Naive thymus-derived CD8-positive, alpha-beta T cell (primary cell): ENCODE data around the gene EEF1AKMT4. TPM values are rescaled to one million over a fixed set of nuclear protein-coding genes. Genes with fewer than 3 reads are reported as not detected.

Experiments used
- ATAC-seq, 2 donors: fragments of 150-1000 bp; cut with Tn5 transposase in 1 of 2; sonication (Bioruptor Pico), chemical (Tn5 transposase) in 1 of 2; 1 replicate in 1 of 2; 2 replicates in 1 of 2; pipeline ENCODE4 v1.10.0; 2021; ENCODE audit warnings: mild to moderate bottlenecking in 2 of 2, moderate library complexity in 2 of 2
- POLR2A ChIA-PET: fragments of 350-600 bp; sonication (Branson Sonifier 250); formaldehyde crosslinking; loops from one replicate; lab custom pipeline; 2021; ENCODE audit warnings: antibody characterized with exemption; lab: Charles Lee
- DNase-seq, 10 donors: peaks; one replicate each; pipeline versions ENCODE4 v3.0.0 to v3.0.0-alpha.2; 2020 to 2022
- H3K27ac Mint-ChIP-seq, 10 donors: one replicate each; pipeline ENCODE4 v1.8.0; 2020 to 2022; ENCODE audit warnings: mild to moderate bottlenecking in 10 of 10, mixed read lengths in 10 of 10, moderate library complexity in 4 of 10, inconsistent platforms in 1 of 10
- H3K27me3 Mint-ChIP-seq, 5 donors: one replicate each; pipeline ENCODE4 v1.8.0; 2021 to 2022; ENCODE audit warnings: mixed read lengths in 5 of 5
- H3K36me3 Mint-ChIP-seq, 3 donors: one replicate each; pipeline ENCODE4 v1.8.0; 2020 to 2022; ENCODE audit warnings: mixed read lengths in 3 of 3, mild to moderate bottlenecking in 2 of 3, inconsistent platforms in 1 of 3
- H3K4me1 Mint-ChIP-seq, 4 donors: one replicate each; pipeline ENCODE4 v1.8.0; 2021 to 2022; ENCODE audit warnings: mixed read lengths in 4 of 4
- H3K4me3 Mint-ChIP-seq, 10 donors: one replicate each; pipeline ENCODE4 v1.8.0; 2020 to 2022; ENCODE audit warnings: mild to moderate bottlenecking in 10 of 10, mixed read lengths in 10 of 10, moderate library complexity in 6 of 10, inconsistent platforms in 1 of 10
- H3K9me3 Mint-ChIP-seq, 9 donors: one replicate each; pipeline ENCODE4 v1.8.0; 2020 to 2022; ENCODE audit warnings: mixed read lengths in 9 of 9, mild to moderate bottlenecking in 3 of 9, inconsistent platforms in 1 of 9, moderate library complexity in 1 of 9
- polyA plus RNA-seq, 3 donors: library from polyadenylated mRNA; unstranded; fragments of 300-500 nt; fragmentation: Illumina TruSeq; gene quantifications; one replicate each; pipeline ENCODE4 v1.2.3, GENCODE V29; 2021
- total RNA-seq, 8 experiments: library from RNA in 2 of 8; stranded (reverse) in 2 of 8; gene quantifications; one replicate each; pipeline ENCODE4 v1.2.3 and lab custom pipeline; 2021 to 2026

Gene EEF1AKMT4
- total and polyA plus RNA-seq, 5 experiments from 2014 or later, result 1.4 to 4.0 (median 3.4) TPM

GRCh38 chr3:184291738-184292445 is 42.4 kb downstream of the EEF1AKMT4 start:
- ATAC-seq, result no peak
- POLR2A ChIA-PET, result no interaction called here
- Mint-ChIP-seq H3K36me3 (no peaks in the 10 kb centered on the region), H3K27me3 (peaks cover 1 to 16% (median 4%) of the 10 kb centered on the region in 5 donors), H3K27ac (no peak overlapping the region), H3K4me3 (no peak overlapping the region), H3K9me3 (no peaks in the 10 kb centered on the region), H3K4me1 (no peaks in the 10 kb centered on the region)
- DNase-seq, result no peak

GRCh38 chr3:184295771-184296170 is 46.3 kb downstream of the EEF1AKMT4 start:
- DNase-seq, result no peak
- peaks cover 0 to 6% (median 0%) of the 10 kb centered on the region in 3 donors for H3K36me3 Mint-ChIP-seq
- peaks cover 8 to 20% (median 15%) of the 10 kb centered on the region in 4 donors for H3K4me1 Mint-ChIP-seq
- no peak for ATAC-seq
- H3K9me3 Mint-ChIP-seq, result no peaks in the 10 kb centered on the region
- H3K4me3 Mint-ChIP-seq, result no peak overlapping the region
- H3K27ac Mint-ChIP-seq, result peak overlapping the region in 1 of 10 donors; percentile 60
- POLR2A ChIA-PET, result no interaction called here
- H3K27me3 Mint-ChIP-seq, result peaks cover 0 to 2% (median 0%) of the 10 kb centered on the region in 5 donors

DNA sequence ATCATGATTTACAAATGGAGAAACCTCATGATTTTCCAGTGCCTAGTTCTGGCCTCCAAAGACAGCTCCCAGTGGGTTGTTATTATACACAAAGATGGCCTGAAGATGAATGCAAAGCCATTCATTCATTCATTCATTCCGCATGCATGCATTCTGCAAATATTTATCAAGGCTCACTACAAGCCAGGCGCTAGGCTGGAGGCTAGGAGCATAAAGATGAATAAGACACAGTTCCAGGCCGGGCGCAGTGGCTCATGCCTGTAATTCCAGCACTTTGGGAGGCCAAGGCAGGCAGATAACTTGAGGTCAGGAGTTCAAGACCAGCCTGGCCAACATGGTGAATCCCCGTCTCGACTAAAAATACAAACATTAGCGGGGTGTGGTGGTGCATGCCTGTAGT is 47.1 kb downstream of the EEF1AKMT4 start:
- H3K4me1 Mint-ChIP-seq, result peaks cover 11 to 24% (median 18%) of the 10 kb centered on the region in 4 donors
- peak overlapping the region in 1 of 10 donors; percentile 67 for H3K27ac Mint-ChIP-seq
- no peaks in the 10 kb centered on the region for H3K27me3 Mint-ChIP-seq
- ATAC-seq, result no peak
- POLR2A ChIA-PET, result interaction anchor here (0.7 kb wide), 1 partner anchor 65 kb away, joined by 5 read pairs; the partner anchor contains the start of genes CLCN2 and POLR2H
- no peak for DNase-seq
- H3K9me3 Mint-ChIP-seq, result no peaks in the 10 kb centered on the region
- peaks cover 0 to 14% (median 3%) of the 10 kb centered on the region in 3 donors for H3K36me3 Mint-ChIP-seq
- H3K4me3 Mint-ChIP-seq, result peak overlapping the region in 4 of 10 donors; percentile 10 to 53 (median 42)

GRCh38 chr3:184298759-184299487 is 49.5 kb downstream of the EEF1AKMT4 start, which contains the start of gene PSMD2:
TSS of gene PSMD2 (plus strand) at chr3:184299241. CDS start at chr3:184299267, 26 bp downstream.
- Mint-ChIP-seq H3K27me3 (no peaks in the 10 kb centered on the region), H3K4me3 (peak within 1 kb of the TSS; percentile 87 to 95 (median 92)), H3K4me1 (peaks cover 12 to 32% (median 21%) of the 10 kb centered on the region in 4 donors), H3K27ac (peak within 1 kb of the TSS; percentile 76 to 97 (median 93)), H3K9me3 (no peaks in the 10 kb centered on the region), H3K36me3 (peaks cover 0 to 37% (median 13%) of the 10 kb centered on the region in 3 donors)
- peak; percentile 93 to 95 for ATAC-seq
- POLR2A ChIA-PET, result interaction anchor here (0.6 to 1.4 kb wide), 9 partner anchors 11 to 126 kb away, joined by 3 to 6 read pairs (median 3); partner anchors contain the start of genes ABCF3, CLCN2 and POLR2H
- DNase-seq, result peak; percentile 92 to 99 (median 97)

DNA sequence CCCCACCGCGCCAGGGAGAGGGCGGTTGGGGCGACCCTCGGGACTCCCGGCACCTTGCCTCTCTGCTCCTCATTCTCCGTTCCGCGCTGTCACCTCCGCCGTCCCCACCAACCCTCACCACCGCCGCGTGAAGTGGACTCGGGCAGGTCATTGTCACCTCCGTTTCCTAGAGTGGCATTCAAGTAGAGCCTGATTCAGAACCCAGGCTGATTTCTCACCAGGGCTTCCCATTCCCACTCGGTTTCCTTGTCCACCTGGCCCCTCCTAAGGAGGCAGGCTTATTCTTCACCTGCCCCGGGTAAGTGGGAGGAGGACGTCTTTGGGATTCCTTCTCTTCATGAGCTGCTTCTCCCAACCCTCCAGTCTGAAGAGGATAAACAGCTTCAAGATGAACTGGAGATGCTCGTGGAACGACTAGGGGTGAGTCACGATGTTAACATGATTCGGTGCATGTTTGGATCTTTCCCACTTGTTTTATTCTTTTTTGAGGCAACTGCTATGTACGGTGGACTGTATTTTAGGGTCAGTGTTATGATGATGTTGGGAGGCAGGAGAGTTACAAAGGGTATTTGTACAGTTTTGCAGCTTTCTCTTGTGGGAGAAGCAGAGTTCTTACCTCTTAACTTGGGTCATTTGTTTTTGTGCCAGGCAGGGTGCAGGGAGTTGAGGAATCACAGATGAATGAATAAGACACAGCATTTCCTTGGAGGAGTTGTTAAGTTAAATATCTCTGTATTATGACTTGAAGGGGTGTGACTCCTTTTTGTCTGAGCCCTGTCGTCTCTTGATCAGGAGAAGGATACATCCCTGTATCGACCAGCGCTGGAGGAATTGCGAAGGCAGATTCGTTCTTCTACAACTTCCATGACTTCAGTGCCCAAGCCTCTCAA is 50.3 kb downstream of the EEF1AKMT4 start:
- Mint-ChIP-seq H3K4me1 (peaks cover 14 to 34% (median 23%) of the 10 kb centered on the region in 4 donors), H3K9me3 (no peaks in the 10 kb centered on the region), H3K36me3 (peaks cover 0 to 45% (median 13%) of the 10 kb centered on the region in 3 donors), H3K27me3 (no peaks in the 10 kb centered on the region), H3K4me3 (peak overlapping the region; percentile 87 to 95 (median 92)), H3K27ac (peak overlapping the region; percentile 68 to 97 (median 86))
- ATAC-seq (no peak), DNase-seq (peak in 1 of 10 donors; percentile 55)
- POLR2A ChIA-PET, result interaction anchor here (0.9 to 1.4 kb wide), 4 partner anchors 10 to 62 kb away, joined by 3 to 6 read pairs (median 3); partner anchors contain the start of genes CLCN2 and POLR2H

DNA sequence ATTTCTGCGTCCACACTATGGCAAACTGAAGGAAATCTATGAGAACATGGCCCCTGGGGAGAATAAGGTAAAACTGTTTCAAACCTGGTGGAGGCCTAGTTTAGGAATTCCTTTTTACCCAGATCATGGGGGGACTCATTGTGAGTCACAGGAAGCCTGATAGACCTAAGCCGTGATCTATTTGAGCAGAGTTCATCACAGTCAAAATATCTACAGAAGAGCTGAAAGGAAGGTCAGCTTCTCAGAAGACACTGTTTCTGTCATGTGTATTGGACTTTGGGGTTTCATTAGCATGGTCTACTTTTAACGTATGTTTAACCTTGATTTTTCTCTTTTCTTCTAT is 50.9 kb downstream of the EEF1AKMT4 start:
- ATAC-seq (no peak), DNase-seq (no peak)
- peaks cover 0 to 49% (median 13%) of the 10 kb centered on the region in 3 donors for H3K36me3 Mint-ChIP-seq
- H3K27ac Mint-ChIP-seq, result peak overlapping the region in 5 of 10 donors; percentile 29 to 97 (median 82)
- peak overlapping the region; percentile 87 to 95 (median 92) for H3K4me3 Mint-ChIP-seq
- H3K4me1 Mint-ChIP-seq, result peaks cover 14 to 34% (median 23%) of the 10 kb centered on the region in 4 donors
- H3K9me3 Mint-ChIP-seq, result no peaks in the 10 kb centered on the region
- no peaks in the 10 kb centered on the region for H3K27me3 Mint-ChIP-seq
- POLR2A ChIA-PET, result interaction anchor here (0.9 to 1.1 kb wide), 2 partner anchors 15 to 62 kb away, joined by 3 read pairs; partner anchors contain the start of gene POLR2H

GRCh38 chr3:184305577-184305976 is 56.1 kb downstream of the EEF1AKMT4 start:
- DNase-seq (no peak), ATAC-seq (peak in 1 of 2 donors; percentile 59)
- Mint-ChIP-seq H3K36me3 (peaks cover 0 to 89% (median 34%) of the 10 kb centered on the region in 3 donors), H3K27me3 (no peaks in the 10 kb centered on the region), H3K9me3 (no peaks in the 10 kb centered on the region), H3K4me3 (no peak overlapping the region), H3K4me1 (peaks cover 7 to 21% (median 10%) of the 10 kb centered on the region in 4 donors), H3K27ac (peak overlapping the region in 3 of 10 donors; percentile 11 to 69 (median 35))
- POLR2A ChIA-PET, result interaction anchor here (0.6 kb wide), 1 partner anchor 131 kb away, joined by 3 read pairs; no protein-coding TSS in a partner anchor

DNA sequence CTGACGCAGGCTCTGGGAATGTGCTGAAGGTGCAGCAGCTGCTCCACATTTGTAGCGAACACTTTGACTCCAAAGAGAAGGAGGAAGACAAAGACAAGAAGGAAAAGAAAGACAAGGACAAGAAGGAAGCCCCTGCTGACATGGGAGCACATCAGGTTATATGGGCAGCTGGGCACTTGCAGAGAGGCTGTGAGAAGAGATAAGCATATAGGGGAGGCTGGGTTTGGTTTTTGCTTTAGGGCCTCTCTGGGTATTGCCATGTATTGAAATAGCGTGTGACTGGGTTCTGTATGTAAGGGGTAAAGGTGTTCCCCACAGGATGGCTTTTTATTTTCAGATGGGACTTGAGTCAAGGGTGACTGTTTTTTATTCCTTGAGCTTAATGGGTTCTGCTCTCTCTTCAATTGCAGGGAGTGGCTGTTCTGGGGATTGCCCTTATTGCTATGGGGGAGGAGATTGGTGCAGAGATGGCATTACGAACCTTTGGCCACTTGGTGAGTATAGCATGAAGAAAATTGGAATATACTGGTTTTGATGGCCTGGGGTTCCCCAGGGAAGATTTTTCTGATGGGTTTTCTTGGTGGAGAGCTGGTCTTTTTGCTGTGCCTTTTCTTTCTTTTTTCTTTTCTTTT is 57.0 kb downstream of the EEF1AKMT4 start:
- peak overlapping the region in 2 of 10 donors; percentile 9 to 69 for H3K27ac Mint-ChIP-seq
- ATAC-seq, result no peak
- POLR2A ChIA-PET, result interaction anchor here (0.6 kb wide), 1 partner anchor 132 kb away, joined by 3 read pairs; no protein-coding TSS in a partner anchor

DNA sequence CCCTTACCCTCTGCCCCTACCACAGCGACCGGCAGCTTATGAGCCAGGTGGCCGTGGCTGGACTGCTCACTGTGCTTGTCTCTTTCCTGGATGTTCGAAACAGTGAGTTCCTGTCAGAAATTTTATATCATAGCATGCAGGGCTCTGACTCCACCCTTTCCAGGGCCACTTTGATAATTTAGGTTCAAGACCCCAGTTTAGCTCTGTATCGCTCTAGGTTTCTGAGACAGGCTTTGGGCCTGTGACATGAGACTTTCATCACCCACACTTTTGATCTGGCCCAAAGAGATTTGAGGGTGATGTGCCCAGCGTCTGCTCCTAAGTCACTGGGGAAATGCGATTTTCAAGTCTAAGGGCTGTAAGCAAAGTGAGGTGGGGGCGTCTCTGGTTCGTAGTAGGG is 58.4 kb downstream of the EEF1AKMT4 start:
- POLR2A ChIA-PET, result no interaction called here
- H3K36me3 Mint-ChIP-seq, result peaks cover 0 to 66% (median 24%) of the 10 kb centered on the region in 3 donors
- no peaks in the 10 kb centered on the region for H3K9me3 Mint-ChIP-seq
- ATAC-seq (no peak), DNase-seq (no peak)
- peaks cover 0 to 8% (median 5%) of the 10 kb centered on the region in 4 donors for H3K4me1 Mint-ChIP-seq
- no peak overlapping the region for H3K4me3 Mint-ChIP-seq
- no peak overlapping the region for H3K27ac Mint-ChIP-seq
- H3K27me3 Mint-ChIP-seq, result no peaks in the 10 kb centered on the region

More for the DNA sequence above, 57.0 kb downstream of the EEF1AKMT4 start:
- no peak for DNase-seq
- Mint-ChIP-seq H3K36me3 (peaks cover 0 to 81% (median 32%) of the 10 kb centered on the region in 3 donors), H3K27me3 (no peaks in the 10 kb centered on the region), H3K9me3 (no peaks in the 10 kb centered on the region), H3K4me1 (peaks cover 4 to 18% (median 7%) of the 10 kb centered on the region in 4 donors), H3K4me3 (no peak overlapping the region)
